Liver (tissue), 9 donors: ENCODE results near the gene APPL2. TPM values are rescaled to one million over a fixed set of nuclear protein-coding genes. Genes with fewer than 3 reads are reported as not detected.

Source experiments
- DNase-seq: peaks from one replicate; pipeline ENCODE4 v3.0.0-alpha.2; 2017; ENCODE audit warnings: low spot score
- H3K27ac ChIP-seq, 2 donors: one replicate each; pipeline ENCODE4 v1.7.0; 2013; ENCODE audit warnings: inconsistent platforms in 2 of 2, low read length in 2 of 2, control low read depth in 1 of 2, low read depth in 1 of 2, mild to moderate bottlenecking in 1 of 2
- H3K27me3 ChIP-seq, 4 donors: one replicate each; pipeline versions ENCODE4 v1.6.1 to v1.7.0; 2013; ENCODE audit warnings: low read length in 3 of 4, inconsistent platforms in 1 of 4, mild to moderate bottlenecking in 1 of 4, moderate library complexity in 1 of 4; ENCODE audit not compliant: control insufficient read depth in 4 of 4, insufficient read depth in 4 of 4
- H3K36me3 ChIP-seq, 4 donors: one replicate each; pipeline versions ENCODE4 v1.6.1 to v1.7.0; 2013; ENCODE audit warnings: low read length in 3 of 4, mild to moderate bottlenecking in 3 of 4, low read depth in 1 of 4, moderate library complexity in 1 of 4; ENCODE audit not compliant: control insufficient read depth in 4 of 4, insufficient read depth in 3 of 4
- H3K4me1 ChIP-seq, 4 donors: one replicate each; pipeline versions ENCODE4 v1.6.1 to v1.7.0; 2013; ENCODE audit warnings: low read length in 3 of 4, mild to moderate bottlenecking in 3 of 4, moderate library complexity in 1 of 4; ENCODE audit not compliant: control insufficient read depth in 4 of 4, insufficient read depth in 4 of 4
- H3K4me3 ChIP-seq, 3 donors: one replicate each; pipeline versions ENCODE4 v1.6.1 to v1.7.0; 2013; ENCODE audit warnings: low read length in 3 of 3, control low read depth in 1 of 3, low read depth in 1 of 3, mild to moderate bottlenecking in 1 of 3
- H3K9ac ChIP-seq, 2 donors: one replicate each; pipeline ENCODE4 v1.7.0; 2013; ENCODE audit warnings: low read length in 2 of 2, mild to moderate bottlenecking in 2 of 2, moderate library complexity in 2 of 2, control low read depth in 1 of 2, low read depth in 1 of 2
- H3K9me3 ChIP-seq, 4 donors: one replicate each; pipeline versions ENCODE4 v1.6.1 to v1.7.0; 2013; ENCODE audit warnings: low read length in 3 of 4; ENCODE audit not compliant: control insufficient read depth in 4 of 4
- EGR1 ChIP-seq, 2 donors: IDR thresholded peaks; 2 replicates each; pipeline ENCODE4 v1.6.1; 2016 to 2018; ENCODE audit warnings: antibody characterized with exemption in 2 of 2, low read depth in 2 of 2
- FOXA1 ChIP-seq: IDR thresholded peaks from 2 replicates; pipeline ENCODE4 v1.6.1; 2016; ENCODE audit warnings: antibody characterized with exemption
- FOXA2 ChIP-seq: IDR thresholded peaks from 2 replicates; pipeline ENCODE4 v1.6.1; 2016; ENCODE audit warnings: antibody characterized with exemption
- GABPA ChIP-seq, 2 donors: IDR thresholded peaks in 1 of 2; conservative IDR thresholded peaks in 1 of 2; 2 replicates each; pipeline ENCODE4 v1.6.1; 2016; ENCODE audit warnings: antibody characterized with exemption in 2 of 2, mild to moderate bottlenecking in 1 of 2, moderate library complexity in 1 of 2
- HNF4A ChIP-seq, 2 donors: conservative IDR thresholded peaks; 2 replicates each; pipeline ENCODE4 v1.6.1; 2016; ENCODE audit warnings: antibody characterized with exemption in 2 of 2, mild to moderate bottlenecking in 2 of 2
- HNF4G ChIP-seq: IDR thresholded peaks from 2 replicates; pipeline ENCODE4 v1.6.1; 2016; ENCODE audit warnings: antibody characterized with exemption
- JUND ChIP-seq, 2 donors: IDR thresholded peaks; 2 replicates each; pipeline ENCODE4 v1.6.1; 2016; ENCODE audit warnings: antibody characterized with exemption in 2 of 2
- MAX ChIP-seq: IDR thresholded peaks from 2 replicates; pipeline ENCODE4 v1.6.1; 2016; ENCODE audit warnings: antibody characterized with exemption
- NR2F2 ChIP-seq: IDR thresholded peaks from 2 replicates; pipeline ENCODE4 v1.6.1; 2016; ENCODE audit warnings: antibody characterized with exemption
- RAD21 ChIP-seq, 2 donors: IDR thresholded peaks; 2 replicates each; pipeline ENCODE4 v1.6.1; 2016; ENCODE audit warnings: antibody characterized with exemption in 2 of 2, mild to moderate bottlenecking in 2 of 2
- REST ChIP-seq: IDR thresholded peaks from 2 replicates; pipeline ENCODE4 v1.6.1; 2016; ENCODE audit warnings: antibody characterized with exemption, mild to moderate bottlenecking
- RXRA ChIP-seq, 2 donors: IDR thresholded peaks; 2 replicates each; pipeline ENCODE4 v1.6.1; 2017 to 2018; ENCODE audit warnings: antibody characterized with exemption in 2 of 2, mild to moderate bottlenecking in 1 of 2
- SP1 ChIP-seq: IDR thresholded peaks from 2 replicates; pipeline ENCODE4 v1.6.1; 2018; ENCODE audit warnings: antibody characterized with exemption, mild to moderate bottlenecking
- TAF1 ChIP-seq: conservative IDR thresholded peaks from 2 replicates; pipeline ENCODE4 v1.6.1; 2016; ENCODE audit warnings: antibody characterized with exemption, mild to moderate bottlenecking
- YY1 ChIP-seq: IDR thresholded peaks from 2 replicates; pipeline ENCODE4 v1.6.1; 2016; ENCODE audit warnings: antibody characterized with exemption, mild to moderate bottlenecking
- ZBTB33 ChIP-seq: IDR thresholded peaks from 2 replicates; pipeline ENCODE4 v1.6.1; 2016; ENCODE audit warnings: antibody characterized with exemption
- WGBS: extraction: QIAGEN DNeasy Blood & Tissue Kit; methylation state at CpG from one replicate; pipeline ENCODE4 v1.1.7; 2013; 5-methylcytosine and 5-hydroxymethylcytosine counted together
- polyA plus RNA-seq, 2 donors: library from polyadenylated mRNA; stranded (reverse) in 1 of 2; unstranded in 1 of 2; fragments of 200-250 nt in 1 of 2; fragments of >200 nt in 1 of 2; fragmentation: Nextera tagmentation in 1 of 2; extraction: Ambion mirVana in 1 of 2; gene quantifications; one replicate each; pipeline versions ENCODE4 v1.2.1 to v1.2.3, GENCODE V29; 2013 to 2015
- total RNA-seq, 2 donors: library from RNA; depleted of rRNA; stranded (reverse); fragments of >200 nt; gene quantifications; one replicate each; pipeline ENCODE4 v1.2.3, GENCODE V29; 2014
- TF ChIP-seq, protein P1 (sequence below): fragments of 150-350 bp; IDR thresholded peaks from 2 replicates; pipeline ENCODE4 v1.5.1; 2017; ENCODE audit warnings: improper control_type of control experiment, low read depth, low read length; ENCODE audit not compliant: missing input control
- TF ChIP-seq, protein P2 (sequence below): IDR thresholded peaks from 2 replicates; pipeline ENCODE4 v1.6.1; 2016; ENCODE audit warnings: antibody characterized with exemption
- donor health status: healthy.
- donor health status: healthy.
- donor health status: healthy.
- donor health status: healthy.
- donor health status: healthy.

Gene APPL2
- total and polyA plus RNA-seq, 4 donors, result 7.1 to 21.2 (median 12.7) TPM

DNA sequence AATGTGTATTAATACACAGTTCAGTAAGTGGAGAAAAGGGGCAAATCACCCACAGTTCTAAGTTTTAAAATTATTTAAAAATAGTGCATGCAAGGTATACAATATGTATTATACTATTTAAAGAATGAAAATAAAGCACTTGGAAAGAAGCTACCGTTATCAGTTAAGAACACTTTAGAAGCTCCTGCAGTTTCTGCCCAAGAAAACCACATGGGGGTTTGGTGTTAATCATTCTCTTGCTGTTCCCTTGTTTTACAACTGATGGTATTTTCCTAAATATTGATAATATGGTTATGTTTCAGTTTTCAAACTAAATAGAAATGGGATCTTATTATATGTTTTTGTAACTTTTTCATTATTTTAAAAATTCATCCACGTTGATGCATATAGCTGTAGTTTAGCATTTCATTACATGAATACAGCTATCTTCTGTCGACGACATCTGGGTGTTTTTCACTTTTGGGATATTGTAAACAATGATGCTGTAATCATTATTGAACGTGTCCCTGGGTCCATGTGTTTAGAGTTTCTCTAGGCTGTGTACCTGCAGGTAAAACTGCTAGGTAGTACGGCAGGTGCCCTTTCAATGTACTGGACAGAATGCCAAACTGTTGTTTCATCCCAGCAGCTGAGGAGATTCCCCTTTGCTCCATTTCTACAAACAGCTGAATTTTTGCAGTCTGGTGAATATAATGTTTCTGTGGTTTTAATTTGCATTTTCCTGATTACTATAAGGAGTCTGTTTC is 64.1 kb downstream of the APPL2 start:
- no peak overlapping the region for H3K9ac ChIP-seq
- 53% methylated on average over 6 of the region's 6 CpGs for whole genome bisulfite sequencing
- H3K36me3 ChIP-seq, result peaks cover 1 to 34% (median 22%) of the 10 kb centered on the region in 4 donors
- no peaks in the 10 kb centered on the region for H3K27me3 ChIP-seq
- no peak overlapping the region for H3K27ac ChIP-seq
- TF ChIP-seq, protein P1, sequence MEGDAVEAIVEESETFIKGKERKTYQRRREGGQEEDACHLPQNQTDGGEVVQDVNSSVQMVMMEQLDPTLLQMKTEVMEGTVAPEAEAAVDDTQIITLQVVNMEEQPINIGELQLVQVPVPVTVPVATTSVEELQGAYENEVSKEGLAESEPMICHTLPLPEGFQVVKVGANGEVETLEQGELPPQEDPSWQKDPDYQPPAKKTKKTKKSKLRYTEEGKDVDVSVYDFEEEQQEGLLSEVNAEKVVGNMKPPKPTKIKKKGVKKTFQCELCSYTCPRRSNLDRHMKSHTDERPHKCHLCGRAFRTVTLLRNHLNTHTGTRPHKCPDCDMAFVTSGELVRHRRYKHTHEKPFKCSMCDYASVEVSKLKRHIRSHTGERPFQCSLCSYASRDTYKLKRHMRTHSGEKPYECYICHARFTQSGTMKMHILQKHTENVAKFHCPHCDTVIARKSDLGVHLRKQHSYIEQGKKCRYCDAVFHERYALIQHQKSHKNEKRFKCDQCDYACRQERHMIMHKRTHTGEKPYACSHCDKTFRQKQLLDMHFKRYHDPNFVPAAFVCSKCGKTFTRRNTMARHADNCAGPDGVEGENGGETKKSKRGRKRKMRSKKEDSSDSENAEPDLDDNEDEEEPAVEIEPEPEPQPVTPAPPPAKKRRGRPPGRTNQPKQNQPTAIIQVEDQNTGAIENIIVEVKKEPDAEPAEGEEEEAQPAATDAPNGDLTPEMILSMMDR, result no peak
- TF ChIP-seq HNF4A (conservative IDR thresholded peaks at IDR 0.05) (no peak), FOXA1 (no peak), RAD21 (IDR thresholded peaks at IDR 0.05) (no peak), SP1 (no peak), HNF4G (no peak), TAF1 (no peak), GABPA (IDR thresholded peaks at IDR 0.05 in 1 of 2, conservative IDR thresholded peaks at IDR 0.05 in 1 of 2) (no peak), JUND (IDR thresholded peaks at IDR 0.05) (no peak), ZBTB33 (no peak), YY1 (no peak), MAX (no peak), FOXA2 (no peak), EGR1 (IDR thresholded peaks at IDR 0.05; ENCODE audit: low read depth in 2 of 2) (no peak), REST (no peak), NR2F2 (no peak), RXRA (IDR thresholded peaks at IDR 0.05) (no peak)
- TF ChIP-seq, protein P2, sequence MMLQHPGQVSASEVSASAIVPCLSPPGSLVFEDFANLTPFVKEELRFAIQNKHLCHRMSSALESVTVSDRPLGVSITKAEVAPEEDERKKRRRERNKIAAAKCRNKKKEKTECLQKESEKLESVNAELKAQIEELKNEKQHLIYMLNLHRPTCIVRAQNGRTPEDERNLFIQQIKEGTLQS, result no peak
- H3K4me3 ChIP-seq, result no peak overlapping the region
- H3K9me3 ChIP-seq, result no peaks in the 10 kb centered on the region
- no peak for DNase-seq
- peaks cover 0 to 5% (median 0%) of the 10 kb centered on the region in 4 donors for H3K4me1 ChIP-seq
